AG09309 (cell line): ENCODE results near the gene ARL15.

Source experiments
- DNase-seq: peaks from one replicate; pipeline ENCODE4 v3.0.0-alpha.2; 2010; ENCODE audit warnings: low read depth
- H3K4me3 ChIP-seq: 2 replicates; pipeline ENCODE4 v1.5.1; 2011; ENCODE audit warnings: mild to moderate bottlenecking, low read depth, low read length, moderate library complexity; ENCODE audit not compliant: control insufficient read depth
- TF ChIP-seq, protein P1 (sequence below): IDR thresholded peaks from 2 replicates; pipeline ENCODE4 v1.5.1; 2011; ENCODE audit warnings: mild to moderate bottlenecking, low read depth, low read length, inconsistent platforms; ENCODE audit not compliant: insufficient read depth, control insufficient read depth; ENCODE audit errors: missing control alignments

The ARL15 gene

DNA sequence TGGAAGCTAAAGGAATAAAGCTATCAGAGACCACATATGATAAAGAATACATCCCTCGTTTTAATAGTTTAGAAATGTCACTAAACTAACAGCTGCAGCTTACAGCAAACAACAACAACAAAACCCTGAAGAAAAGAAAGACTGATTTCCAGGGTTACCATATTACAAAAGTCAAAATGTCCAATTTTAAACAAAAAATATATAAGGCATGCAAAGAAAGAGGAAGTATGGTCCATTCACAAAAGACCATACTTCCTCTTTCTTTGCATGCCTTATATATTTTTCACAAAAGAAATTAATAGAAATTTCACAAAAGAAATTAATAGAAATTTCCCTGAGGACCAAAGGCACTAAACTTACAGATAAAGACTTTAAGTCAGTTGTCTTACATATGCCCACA, 354.2 kb downstream of the ARL15 start:
- no peak overlapping the region for H3K4me3 ChIP-seq
- DNase-seq: no peak
- TF ChIP-seq, protein P1, sequence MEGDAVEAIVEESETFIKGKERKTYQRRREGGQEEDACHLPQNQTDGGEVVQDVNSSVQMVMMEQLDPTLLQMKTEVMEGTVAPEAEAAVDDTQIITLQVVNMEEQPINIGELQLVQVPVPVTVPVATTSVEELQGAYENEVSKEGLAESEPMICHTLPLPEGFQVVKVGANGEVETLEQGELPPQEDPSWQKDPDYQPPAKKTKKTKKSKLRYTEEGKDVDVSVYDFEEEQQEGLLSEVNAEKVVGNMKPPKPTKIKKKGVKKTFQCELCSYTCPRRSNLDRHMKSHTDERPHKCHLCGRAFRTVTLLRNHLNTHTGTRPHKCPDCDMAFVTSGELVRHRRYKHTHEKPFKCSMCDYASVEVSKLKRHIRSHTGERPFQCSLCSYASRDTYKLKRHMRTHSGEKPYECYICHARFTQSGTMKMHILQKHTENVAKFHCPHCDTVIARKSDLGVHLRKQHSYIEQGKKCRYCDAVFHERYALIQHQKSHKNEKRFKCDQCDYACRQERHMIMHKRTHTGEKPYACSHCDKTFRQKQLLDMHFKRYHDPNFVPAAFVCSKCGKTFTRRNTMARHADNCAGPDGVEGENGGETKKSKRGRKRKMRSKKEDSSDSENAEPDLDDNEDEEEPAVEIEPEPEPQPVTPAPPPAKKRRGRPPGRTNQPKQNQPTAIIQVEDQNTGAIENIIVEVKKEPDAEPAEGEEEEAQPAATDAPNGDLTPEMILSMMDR: no peak

DNA sequence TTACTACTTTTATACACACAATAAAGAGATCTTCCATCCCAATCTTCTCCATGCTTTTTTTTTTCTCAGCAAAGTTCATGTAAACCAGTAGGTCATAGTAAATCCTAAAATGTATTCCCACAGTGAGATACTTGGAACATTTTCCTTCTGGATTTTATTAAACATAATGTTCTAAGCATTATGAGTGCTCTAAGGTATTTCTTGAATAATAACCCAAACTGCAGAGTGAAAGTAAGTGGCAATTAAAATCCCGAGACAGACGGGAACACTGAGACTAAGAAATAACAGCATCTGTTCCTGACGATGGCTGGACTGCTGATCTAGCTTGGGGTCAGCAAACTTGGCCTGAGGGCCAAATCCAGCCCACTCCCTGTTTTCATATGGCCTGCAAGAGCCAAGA, 359.8 kb downstream of the ARL15 start:
- TF ChIP-seq, protein P1: no peak
- DNase-seq: no peak

DNA sequence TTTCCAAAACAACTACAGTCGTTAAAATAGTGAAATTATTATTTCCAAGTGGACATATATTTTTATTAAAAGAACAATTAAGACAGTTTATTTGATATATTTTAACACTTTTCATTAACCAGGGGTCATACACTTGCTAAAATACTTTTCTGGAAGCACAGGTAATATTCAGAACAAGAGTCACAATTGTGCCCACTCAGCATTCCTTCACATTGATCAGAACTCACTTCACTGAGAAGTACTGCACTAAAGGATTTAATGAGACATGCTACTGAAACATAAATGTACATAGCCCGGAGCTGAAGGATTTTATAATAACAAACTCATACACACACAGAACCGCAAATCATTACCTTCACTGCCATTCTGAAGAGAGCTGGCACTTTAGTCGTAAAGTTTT, 361.8 kb downstream of the ARL15 start:
- DNase-seq: no peak
- H3K4me3 ChIP-seq: no peak overlapping the region
- TF ChIP-seq, protein P1: no peak

More for the DNA sequence above, 359.8 kb downstream of the ARL15 start:
- no peak overlapping the region for H3K4me3 ChIP-seq

DNA sequence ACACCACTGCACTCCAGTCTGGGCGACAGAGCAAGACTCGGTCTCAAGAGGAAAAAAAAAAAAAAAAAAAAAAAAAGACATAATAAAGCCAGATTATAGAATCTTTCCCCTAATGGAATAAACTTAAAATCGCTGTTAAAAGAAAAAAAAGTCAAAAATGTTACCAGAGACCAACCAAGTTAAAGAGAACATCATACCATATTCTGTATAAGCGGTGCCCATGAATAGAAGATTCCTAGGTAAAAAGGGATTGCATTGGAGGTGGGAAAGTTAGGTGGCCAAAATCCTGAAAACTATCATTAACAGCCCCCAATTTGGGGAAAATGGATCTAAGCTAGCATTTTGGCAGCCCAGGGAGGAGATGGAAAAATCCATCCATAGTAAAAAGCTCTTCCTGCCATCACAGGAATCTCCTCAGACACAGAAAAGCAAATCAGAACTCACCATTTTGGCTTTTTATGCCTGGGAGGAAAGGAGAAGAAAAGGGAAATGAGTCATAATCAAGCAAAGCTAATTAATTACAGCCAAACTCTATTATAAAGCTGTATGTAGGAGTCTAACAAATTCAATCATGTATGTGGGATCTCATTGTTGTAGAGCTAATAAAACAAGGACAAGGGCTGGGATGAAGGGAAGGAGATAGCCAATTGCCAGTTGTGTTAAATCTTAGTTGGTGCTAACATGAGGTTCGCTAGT, 363.8 kb downstream of the ARL15 start:
- no peak for DNase-seq
- TF ChIP-seq, protein P1: no peak
- H3K4me3 ChIP-seq: no peak overlapping the region

DNA sequence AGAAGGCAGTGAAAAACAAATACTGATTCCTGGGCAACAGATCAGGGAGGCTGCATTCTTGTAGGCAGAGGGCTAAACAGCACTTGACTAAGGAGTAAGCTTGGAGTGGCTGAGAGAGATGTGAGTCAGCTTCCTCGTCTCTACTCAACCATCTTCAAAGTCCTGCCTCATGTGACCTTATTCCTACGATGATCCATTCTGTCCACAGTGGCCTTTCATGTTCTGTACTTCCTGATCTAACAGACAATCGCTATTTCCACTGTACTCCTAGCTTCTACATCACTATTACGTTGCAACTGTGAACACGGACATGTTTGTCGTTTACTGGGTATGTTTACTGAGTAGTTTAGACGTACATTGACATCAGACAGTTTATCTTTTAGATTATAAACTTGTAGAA, 365.4 kb downstream of the ARL15 start:
- DNase-seq: no peak
- TF ChIP-seq, protein P1: no peak
- H3K4me3 ChIP-seq: no peak overlapping the region

DNA sequence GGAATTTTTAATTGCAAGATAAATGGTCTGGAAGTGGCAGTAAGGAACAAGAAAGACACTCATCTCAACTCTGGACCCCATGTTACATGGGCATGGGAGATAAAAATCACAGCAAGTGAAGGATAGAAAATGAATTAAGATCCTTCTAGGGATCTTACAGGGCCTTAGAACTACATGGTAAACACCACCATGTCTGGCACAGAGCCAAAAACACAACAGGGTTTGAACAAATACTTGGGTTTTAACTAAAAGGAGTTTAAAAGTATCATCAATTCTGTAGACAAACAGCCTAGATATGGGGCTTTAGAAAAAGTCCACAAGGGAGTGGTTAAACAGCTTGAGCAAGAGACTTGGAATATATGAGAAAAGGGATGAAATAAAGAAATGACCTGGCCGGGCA, 366.4 kb downstream of the ARL15 start:
- DNase-seq: no peak

DNA sequence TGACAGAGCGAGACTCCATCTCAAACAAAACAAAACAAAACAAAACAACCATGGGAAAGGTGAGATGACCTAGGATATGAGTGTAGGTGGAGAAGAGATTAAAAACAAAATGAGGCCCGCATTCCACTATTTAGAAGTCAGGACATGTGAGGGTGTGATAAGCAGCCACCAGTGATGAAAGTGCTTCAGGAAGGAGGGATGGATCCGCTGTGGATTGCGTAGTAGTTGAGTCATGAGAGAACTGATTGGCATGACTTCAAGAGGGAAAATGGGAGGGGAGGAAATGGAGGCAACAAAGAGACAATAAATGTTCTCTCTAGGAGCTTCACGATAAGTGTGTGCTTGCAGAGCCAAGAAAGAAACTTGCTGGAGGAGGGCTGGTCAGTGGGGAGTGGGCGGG, 367.6 kb downstream of the ARL15 start:
- DNase-seq: no peak
- H3K4me3 ChIP-seq: no peak overlapping the region
- TF ChIP-seq, protein P1: no peak

More for the DNA sequence above, 366.4 kb downstream of the ARL15 start:
- H3K4me3 ChIP-seq: no peak overlapping the region
- TF ChIP-seq, protein P1: no peak
